ENCODE data around the gene SAT2.
"Not testable (repeated sequence)": the region's sequence is repeated elsewhere in the genome, so short reads cannot be mapped to it uniquely, and the experiment has no call there.

Gene SAT2

DNA sequence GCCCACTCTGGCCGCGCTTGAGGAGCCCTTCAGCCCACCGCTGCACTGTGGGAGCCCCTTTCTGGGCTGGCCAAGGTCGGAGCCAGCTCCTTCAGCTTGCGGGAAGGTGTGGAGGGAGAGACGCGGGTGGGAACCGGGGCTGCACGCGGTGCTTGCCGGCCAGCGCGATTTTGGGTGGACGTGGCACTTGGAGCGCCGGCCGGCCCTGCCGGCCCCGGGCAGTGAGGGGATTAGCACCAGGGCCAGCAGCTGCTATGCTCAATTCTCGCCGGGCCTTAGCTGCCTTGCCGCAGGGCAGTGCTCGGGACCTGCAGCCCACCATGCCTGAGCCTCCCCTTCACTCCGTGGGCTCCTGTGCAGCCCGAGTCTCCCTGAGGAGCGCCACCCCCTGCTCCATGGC lies 13.2 kb upstream of the SAT2 start:
- in situ Hi-C loops (cut with HindIII; ENCODE audit: low pct_ligation_motif_present, low pct_unique_long_range_greater_than_20kb, low sequenced_read_pairs): no loop called here
- no peak for DNase-seq

DNA sequence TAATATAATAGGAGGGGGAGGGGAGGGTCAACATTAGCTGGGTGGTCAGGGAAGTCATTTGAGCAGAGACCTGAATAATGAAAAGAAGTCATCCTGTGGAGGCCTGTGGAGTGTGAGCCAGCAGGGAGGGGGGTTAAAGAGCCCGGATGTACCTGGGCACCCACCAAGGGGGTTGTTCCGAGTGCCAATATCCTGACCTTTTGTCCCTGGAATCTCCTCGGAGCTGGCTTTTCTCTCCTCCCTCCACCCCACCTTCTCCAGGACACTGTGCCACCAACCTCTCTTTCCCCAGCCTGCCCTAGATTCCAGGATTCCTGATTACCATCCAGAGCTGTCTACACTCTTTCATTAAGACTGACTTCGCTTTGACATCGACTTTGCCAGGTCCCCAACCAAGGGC lies 8.5 kb upstream of the SAT2 start:
- in situ Hi-C loops (cut with HindIII; ENCODE audit: low pct_ligation_motif_present, low pct_unique_long_range_greater_than_20kb, low sequenced_read_pairs): no loop called here
- no peak for DNase-seq

DNA sequence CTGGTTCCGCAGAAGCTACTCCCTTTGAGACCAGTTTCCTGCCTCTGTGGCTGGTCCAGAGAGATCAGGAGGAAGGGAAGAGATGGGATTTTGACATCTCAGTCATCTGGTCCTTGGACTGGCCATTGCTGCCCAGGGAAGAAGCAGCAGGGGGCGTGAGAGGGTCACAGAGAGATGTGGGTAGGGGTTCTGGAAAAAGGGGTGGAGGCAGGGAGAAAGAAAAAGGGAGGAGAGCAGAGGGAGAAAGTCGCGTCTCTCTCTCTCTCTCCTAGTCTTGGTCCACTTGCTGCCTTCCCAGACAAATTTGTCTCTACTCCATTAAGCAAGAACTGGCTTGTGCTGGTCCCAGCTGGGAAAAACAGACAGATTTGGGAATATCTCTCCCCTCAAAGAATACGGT lies 6.8 kb upstream of the SAT2 start:
- DNase-seq: peak; percentile 76
- in situ Hi-C loops (cut with HindIII; ENCODE audit: low pct_ligation_motif_present, low pct_unique_long_range_greater_than_20kb, low sequenced_read_pairs): no loop called here

DNA sequence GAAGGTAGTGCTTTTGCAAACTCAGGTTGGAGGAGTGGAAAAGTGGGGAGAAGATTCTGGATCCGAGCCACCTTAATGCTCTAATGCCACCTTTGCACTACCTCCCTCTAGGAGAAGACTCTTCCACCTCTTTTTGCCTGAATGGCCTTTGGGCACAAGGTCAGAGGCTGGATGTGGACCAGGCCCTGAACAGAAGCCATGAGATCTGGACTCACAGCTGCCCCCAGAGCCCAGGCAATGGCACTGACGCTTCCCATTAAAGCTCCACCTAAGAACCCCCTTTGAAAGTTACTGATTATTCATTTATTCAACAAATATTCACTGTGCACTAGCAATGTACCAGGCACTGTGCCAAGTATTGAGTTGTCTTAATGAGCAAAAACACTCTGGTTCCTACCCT lies 5.5 kb upstream of the SAT2 start:
- in situ Hi-C loops (cut with HindIII; ENCODE audit: low pct_ligation_motif_present, low pct_unique_long_range_greater_than_20kb, low sequenced_read_pairs): no loop called here
- DNase-seq: no peak

DNA sequence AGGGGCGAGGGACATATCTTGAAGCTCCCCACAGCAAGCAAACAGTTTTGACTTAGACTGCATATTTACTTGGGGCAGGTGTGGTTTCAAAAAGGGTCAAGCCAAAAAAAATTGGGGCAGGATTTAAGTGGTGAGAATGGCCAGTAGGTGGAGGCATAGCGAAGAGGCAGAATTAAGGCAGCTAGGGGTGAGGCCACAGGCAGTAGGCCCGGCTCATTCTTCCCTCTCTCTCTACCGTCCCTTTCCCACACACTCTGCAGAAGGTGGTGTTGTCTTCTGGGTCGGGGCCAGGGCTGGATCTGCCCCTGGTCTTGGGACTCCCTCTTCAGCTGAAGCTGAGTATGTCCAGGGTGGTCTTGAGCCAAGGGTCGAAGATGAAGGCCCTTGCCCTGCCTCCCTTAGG lies 4.9 kb upstream of the SAT2 start:
- in situ Hi-C loops (cut with HindIII; ENCODE audit: low pct_ligation_motif_present, low pct_unique_long_range_greater_than_20kb, low sequenced_read_pairs): no loop called here
- peak; percentile 62 for DNase-seq

DNA sequence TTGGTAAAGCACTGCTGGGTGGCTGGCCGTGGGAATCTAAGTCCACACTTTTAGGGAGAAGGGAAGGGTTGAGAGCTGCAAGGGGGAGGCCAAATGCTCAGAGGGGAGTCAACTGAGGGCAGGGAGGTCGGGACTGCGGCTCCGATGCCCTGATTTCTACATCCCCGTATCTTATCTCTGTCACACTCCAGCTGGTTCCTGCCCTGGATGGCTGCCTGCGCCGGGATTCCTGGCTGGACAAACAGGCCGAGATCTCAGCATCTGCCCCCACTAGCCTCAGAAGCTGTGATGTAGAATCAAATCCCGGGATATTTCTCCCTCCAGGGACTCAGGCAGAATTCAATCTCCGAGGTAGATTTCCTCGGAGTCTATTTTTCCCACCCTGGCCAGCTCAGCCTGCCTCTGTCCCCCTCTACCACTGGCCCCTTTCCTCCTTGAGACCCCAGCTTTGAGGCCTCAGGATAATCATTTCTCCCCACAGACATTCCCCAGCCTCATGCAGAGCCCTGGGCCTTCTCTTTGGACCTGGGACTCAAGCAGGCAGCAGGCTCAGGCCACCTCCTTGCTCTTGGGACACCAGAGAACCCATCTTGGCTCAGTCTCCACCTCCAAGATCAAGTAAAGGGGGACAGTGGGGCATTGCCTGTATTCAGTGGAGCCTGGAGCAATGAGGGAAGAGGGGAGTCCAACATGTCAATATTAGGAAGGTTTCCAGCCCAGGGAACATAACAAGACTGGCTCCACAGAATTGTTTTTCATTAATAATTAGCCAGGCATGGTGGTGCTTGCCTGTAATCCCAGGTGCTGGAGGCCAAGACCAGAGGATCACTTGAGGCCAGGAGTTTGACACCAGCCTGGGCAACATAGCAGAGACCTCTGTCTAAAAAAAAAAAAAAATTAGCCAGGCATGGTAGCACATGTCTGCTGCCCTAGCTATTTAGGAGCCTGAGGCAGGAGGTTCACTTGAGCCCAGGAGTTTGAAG lies 4.1 kb upstream of the SAT2 start:
- in situ Hi-C loops (cut with HindIII; ENCODE audit: low pct_ligation_motif_present, low pct_unique_long_range_greater_than_20kb, low sequenced_read_pairs): no loop called here
- no peak for DNase-seq

DNA sequence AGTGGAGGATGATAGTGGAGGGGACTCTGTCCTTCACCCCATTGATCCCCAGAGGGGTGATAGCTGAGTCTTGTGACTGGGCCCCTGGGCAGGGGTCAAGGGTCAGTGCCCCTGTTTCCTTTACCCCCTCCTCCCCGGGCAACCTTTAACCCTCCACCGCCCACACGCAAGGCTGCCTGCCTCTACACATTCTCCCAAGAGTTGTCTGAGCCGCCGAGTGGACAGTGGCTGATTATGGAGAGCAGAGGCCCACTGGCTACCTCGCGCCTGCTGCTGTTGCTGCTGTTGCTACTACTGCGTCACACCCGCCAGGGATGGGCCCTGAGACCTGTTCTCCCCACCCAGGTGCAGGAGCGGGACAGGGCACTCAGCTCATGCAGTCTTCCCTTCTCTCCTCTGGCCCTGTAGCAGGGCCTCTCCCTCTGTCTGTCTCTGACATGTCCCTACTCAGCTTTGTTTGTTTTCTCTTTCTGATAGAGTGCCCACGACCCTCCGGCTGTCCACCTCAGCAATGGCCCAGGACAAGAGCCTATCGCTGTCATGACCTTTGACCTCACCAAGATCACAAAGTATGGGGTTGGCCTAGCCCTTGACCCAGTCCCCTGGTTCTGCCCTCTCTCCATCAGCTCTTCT lies 2.4 kb upstream of the SAT2 start, which contains the start of gene SHBG:
Gene SHBG, plus strand, starts transcription at position 197 of the 633 bp plus-strand sequence. Its CDS starts 38 bp downstream, at position 235.
- no peak for DNase-seq
- in situ Hi-C loops (cut with HindIII; ENCODE audit: low pct_ligation_motif_present, low pct_unique_long_range_greater_than_20kb, low sequenced_read_pairs): no loop called here

DNA sequence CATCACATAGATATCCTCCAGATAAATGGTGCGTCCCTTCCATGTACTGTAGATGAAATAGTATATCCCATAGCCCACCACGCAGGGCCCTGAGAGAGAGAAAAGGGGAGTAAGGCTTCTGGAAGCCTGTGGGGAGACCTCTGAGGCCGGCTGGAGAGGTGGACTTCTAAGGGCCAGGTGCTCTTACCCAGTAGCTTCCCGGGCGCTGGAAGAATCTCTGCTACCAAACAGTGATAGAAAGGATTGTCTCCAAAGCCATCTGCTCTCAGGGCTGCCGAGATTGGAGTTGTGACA lies 718 bp downstream of the SAT2 start:
- in situ Hi-C loops (cut with HindIII; ENCODE audit: low pct_ligation_motif_present, low pct_unique_long_range_greater_than_20kb, low sequenced_read_pairs): no loop called here
- no peak for DNase-seq

DNA sequence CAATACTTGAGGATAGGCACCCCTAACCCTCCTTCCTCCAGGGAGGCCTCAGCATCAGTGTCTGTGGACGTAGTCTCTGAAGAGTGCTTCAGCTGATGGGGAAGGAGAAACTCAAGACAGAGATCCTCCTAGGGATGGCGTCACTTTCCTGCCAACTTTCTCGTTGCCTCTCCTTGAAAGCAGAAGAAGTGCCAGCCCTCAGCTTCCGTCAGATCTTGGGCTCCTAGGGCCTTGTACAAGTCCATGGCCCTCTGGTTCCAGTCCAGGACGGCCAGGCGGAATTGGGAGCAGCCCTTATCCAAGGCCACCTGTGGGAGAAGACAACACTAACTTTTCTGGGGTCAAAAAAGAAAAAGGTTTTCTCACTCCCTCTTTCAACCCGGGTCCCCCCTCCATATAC lies 1.3 kb downstream of the SAT2 start:
- in situ Hi-C loops (cut with HindIII; ENCODE audit: low pct_ligation_motif_present, low pct_unique_long_range_greater_than_20kb, low sequenced_read_pairs): no loop called here
- DNase-seq: no peak

DNA sequence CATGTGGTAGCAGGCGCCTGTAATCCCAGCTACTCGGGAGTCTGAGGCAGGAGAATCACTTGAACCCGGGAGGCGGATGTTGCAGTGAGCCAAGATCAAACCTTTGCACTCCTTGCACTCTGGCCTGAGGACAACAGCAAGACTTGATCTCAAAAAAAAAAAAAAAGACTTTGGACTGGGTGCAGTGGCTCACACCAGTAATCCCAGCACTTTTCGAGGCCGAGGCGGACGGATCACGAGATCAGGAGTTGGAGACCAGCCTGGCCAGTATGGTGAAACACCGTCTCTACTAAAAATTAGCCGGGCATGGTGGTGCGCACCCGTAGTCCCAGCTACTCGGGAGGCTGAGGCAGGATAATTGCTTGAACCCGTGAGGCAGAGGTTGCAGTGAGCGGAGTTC lies 1.9 kb downstream of the SAT2 start:
- DNase-seq; in situ Hi-C loops (cut with HindIII; ENCODE audit: low pct_ligation_motif_present, low pct_unique_long_range_greater_than_20kb, low sequenced_read_pairs): not testable (repeated sequence)

DNA sequence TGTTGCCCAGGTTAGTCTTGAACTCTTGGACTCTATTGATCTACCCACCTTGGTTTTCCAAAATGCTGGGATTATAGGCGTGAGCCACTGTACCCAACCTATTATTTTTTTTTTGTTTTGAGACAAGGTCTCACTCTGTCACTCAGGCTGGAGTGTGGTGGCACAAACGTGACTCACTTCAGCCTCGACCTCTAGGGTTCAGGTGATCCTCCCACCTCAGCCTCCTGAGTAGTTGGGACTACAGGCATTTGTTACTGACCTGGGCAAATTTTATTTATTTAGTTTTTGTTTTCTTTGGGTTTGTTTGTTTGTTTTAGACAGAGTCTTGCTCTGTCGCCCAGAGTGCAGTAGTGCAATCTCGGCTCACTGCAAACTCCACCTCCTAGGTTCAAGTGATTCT lies 4.0 kb downstream of the SAT2 start:
- DNase-seq: no peak
- in situ Hi-C loops (cut with HindIII; ENCODE audit: low pct_ligation_motif_present, low pct_unique_long_range_greater_than_20kb, low sequenced_read_pairs): no loop called here

DNA sequence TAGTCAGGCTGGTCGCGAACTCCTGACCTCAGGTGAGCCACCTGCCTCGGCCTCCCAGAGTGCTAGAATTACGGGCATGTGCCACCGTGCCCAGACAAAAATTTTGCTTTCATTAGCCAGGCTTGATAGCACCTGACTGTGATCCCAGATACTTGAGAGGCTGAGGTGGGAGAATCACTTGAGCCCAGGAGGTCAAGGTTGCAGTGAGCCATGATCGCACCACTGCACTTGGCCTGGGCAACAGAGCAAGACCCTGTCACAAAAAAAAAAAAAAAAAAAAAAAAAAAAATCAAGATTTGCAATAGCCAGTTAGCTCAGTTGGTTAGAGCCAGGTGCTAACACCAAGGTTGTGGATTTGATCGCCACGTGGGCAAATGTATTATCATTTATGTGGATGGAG lies 6.8 kb downstream of the SAT2 start:
- in situ Hi-C loops (cut with HindIII; ENCODE audit: low pct_ligation_motif_present, low pct_unique_long_range_greater_than_20kb, low sequenced_read_pairs): no loop called here

DNA sequence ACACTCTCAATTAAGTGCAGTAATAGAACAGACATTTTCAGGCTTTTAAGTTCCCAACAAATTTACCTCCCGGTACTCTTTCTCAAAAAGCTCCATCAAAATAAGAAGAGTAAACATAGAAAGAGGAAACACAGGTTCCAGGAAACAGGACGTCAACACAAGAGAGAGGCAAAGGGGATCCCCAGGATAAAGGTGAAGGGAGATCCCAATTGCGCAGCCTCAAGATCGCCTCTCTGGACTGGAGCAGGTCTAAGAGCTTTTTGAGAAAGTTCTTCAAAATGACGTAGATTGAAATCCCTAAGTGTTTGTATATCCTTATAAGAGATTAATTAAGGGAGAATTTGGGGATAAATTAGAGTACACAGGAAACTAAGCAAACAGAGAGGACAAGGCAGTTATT lies 9.0 kb downstream of the SAT2 start:
- in situ Hi-C loops (cut with HindIII; ENCODE audit: low pct_ligation_motif_present, low pct_unique_long_range_greater_than_20kb, low sequenced_read_pairs): no loop called here
- DNase-seq: no peak

More for the DNA sequence above, 6.8 kb downstream of the SAT2 start:
- DNase-seq: no peak

DNA sequence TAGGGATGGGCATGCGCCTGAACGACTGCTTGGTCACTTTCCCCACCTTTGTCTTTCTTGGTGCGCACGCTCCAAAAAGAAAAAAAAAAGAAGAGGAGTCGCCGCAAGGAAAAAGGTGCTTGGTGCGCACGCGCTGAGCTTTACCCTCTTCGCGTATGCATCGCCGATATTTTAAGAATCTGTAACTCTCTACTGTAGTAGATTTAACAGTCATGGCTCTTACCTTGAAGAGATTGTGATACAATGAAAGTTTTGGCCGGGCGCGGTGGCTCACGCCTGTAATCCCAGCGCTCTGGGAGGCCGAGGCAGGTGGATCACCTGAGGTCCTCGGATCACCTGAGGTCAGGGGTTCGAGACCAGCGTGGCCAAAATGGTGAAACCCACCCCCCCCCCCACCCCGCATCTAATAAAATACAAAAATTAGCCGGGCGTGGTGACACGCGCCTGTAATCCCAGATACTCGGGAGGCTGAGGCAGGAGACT lies 12.3 kb downstream of the SAT2 start:
- in situ Hi-C loops (cut with HindIII; ENCODE audit: low pct_ligation_motif_present, low pct_unique_long_range_greater_than_20kb, low sequenced_read_pairs): no loop called here
- DNase-seq: no peak

DNA sequence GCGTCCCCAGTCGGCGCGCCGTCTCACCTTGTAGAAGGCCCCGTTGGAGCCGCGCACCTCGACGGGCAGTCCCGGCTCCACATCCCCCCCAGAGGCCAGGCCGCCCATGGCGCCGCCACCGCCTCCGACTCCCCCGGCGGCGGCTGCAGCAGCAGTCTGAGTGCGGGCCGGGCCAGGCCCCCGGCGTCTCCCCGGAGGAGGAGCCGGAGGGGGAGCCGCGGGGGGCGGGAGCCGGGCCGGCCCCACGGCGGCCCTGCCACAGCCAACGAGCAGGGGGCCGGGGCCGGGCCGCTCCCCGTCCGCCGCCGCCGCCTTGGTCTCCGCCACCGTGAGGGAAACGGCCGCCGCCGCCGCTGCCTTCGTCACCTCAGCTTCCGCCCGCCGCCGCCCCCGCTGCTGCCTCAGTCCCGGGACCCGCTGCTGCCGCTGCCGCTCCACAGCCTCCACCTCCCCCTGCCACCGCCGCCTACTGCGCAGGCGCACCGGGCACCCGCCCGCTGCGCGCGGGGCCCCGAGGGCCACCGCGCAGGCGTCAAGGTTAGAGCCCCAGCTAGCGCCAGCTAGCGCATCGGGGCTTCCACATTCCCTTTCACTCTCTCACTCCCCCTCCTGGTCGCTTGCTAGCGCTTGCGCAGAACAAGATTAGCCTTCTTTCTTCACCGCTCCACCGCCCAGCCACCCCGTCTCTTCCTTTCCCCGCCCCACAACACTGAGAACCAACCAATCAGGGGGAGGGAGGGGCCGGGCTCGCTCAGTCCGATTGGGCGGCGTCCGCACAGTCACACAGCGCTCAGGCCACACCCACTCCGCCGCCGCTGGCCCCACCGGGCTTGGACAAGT lies 13.0 kb downstream of the SAT2 start, which contains the start of gene FXR2:
Gene FXR2, minus strand, starts transcription at position 473 of the 840 bp plus-strand sequence. Its CDS starts 365 bp downstream, at position 108.
- in situ Hi-C loops (cut with HindIII; ENCODE audit: low pct_ligation_motif_present, low pct_unique_long_range_greater_than_20kb, low sequenced_read_pairs): no loop called here
- DNase-seq: peak; percentile 99

DNA sequence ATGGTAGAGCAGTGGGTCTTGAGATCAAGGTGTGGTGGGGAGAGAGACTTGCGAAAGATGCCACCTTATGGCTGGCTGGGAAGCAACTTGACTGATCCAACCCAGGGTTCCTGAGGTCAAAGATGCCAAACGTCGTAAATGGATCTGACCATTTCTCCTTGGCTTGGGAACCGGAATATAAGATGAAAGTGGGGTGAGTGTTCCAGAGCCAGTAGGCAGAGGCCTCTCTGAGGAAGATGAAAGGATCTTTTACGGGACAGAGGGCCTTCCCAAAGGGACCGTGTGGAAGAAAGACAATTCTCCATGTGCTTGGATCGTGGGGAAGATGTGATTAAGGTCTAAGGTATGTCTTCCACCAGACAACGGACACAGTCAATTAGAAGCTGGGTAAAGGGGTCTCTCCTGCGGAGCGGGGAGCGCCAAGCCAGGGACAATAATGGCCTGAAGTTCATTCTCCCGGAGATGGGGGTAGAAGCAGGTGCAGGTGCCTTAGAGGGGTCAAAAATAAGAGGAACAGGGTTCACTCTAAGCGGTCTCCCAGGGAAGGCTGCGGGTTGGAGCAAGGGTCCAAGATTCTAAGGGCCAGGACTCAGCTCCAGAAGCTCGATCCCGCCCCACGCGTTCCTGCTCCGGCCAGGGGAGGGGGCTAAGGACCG lies 13.7 kb downstream of the SAT2 start:
- in situ Hi-C loops (cut with HindIII; ENCODE audit: low pct_ligation_motif_present, low pct_unique_long_range_greater_than_20kb, low sequenced_read_pairs): no loop called here
- DNase-seq: peak; percentile 50

DNA sequence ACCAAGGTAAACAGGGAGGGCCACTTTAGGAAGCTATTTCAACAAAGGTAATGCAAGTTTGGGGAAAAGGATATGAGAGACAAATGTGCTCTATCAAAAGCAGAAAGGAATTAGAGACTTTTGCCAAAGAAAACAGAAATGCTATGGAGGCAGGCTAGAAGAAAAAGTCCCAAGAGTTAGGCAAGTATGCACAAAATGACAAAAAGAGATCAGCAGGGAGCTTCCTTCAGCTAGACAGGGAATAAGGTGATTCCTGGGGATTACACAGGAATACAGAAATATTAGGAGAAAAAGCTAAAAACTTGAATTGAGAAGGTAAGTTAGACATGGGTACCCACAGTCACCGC lies 15.4 kb downstream of the SAT2 start:
- DNase-seq: no peak
- in situ Hi-C loops (cut with HindIII; ENCODE audit: low pct_ligation_motif_present, low pct_unique_long_range_greater_than_20kb, low sequenced_read_pairs): no loop called here

DNA sequence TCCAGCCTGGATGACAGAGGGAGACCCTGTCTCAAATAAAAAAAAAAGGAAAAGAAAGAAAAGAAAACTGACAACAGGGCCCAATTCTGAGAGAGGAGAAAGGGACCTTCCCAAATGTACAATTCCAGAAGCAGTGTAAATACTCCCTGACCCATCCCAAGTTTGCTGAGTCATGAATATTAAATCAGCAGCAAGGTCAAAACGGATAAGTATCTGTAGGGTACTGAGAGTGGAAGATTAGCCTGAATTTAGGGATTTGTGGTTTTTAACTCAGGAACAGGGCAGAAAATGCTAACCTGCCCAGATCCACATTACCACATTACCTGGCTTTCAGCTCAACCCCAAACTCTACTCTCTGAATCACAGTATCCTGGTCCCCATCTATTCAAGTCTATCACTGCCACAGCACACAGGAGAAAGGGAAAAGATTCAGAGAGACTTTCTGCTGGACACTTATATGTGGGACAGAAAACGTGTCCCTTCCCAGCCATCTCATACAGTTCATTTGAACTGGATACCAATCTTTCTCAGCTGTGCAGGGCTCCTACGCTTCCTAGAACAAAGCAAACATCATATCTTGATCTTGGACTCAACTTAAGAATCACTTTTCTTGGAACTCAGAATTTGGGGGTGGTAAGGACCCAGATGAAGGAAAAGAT lies 15.9 kb downstream of the SAT2 start:
- in situ Hi-C loops (cut with HindIII; ENCODE audit: low pct_ligation_motif_present, low pct_unique_long_range_greater_than_20kb, low sequenced_read_pairs): no loop called here
- no peak for DNase-seq

All from ACHN (cell line).